Chondrocyte (in vitro differentiated cells): Measurements from ENCODE around the gene ST3GAL6. TPM values are rescaled to one million over a fixed set of nuclear protein-coding genes. Genes with fewer than 3 reads are reported as not detected.

Experiments
- DNase-seq: peaks from one replicate; pipeline ENCODE4 v3.0.0; 2021; ENCODE audit warnings: mixed read lengths, low spot score
- H3K27ac Mint-ChIP-seq: one replicate; pipeline ENCODE4 v1.8.0; 2021; ENCODE audit warnings: mild to moderate bottlenecking, moderate library complexity, mixed read lengths; ENCODE audit not compliant: unreplicated experiment
- H3K27me3 Mint-ChIP-seq: 2 replicates; pipeline ENCODE4 v1.8.0; 2021; ENCODE audit warnings: low read depth, mixed read lengths
- H3K36me3 Mint-ChIP-seq: 2 replicates; pipeline ENCODE4 v1.8.0; 2021; ENCODE audit warnings: low read depth, mixed read lengths
- H3K4me1 Mint-ChIP-seq: 2 replicates; pipeline ENCODE4 v1.8.0; 2021; ENCODE audit warnings: low read depth, mild to moderate bottlenecking, mixed read lengths
- H3K4me3 Mint-ChIP-seq: one replicate; pipeline ENCODE4 v1.8.0; 2021; ENCODE audit warnings: mild to moderate bottlenecking, moderate library complexity, mixed read lengths; ENCODE audit not compliant: unreplicated experiment
- H3K9me3 Mint-ChIP-seq: 2 replicates; pipeline ENCODE4 v1.8.0; 2021; ENCODE audit warnings: low read depth, mixed read lengths
- total RNA-seq: library from RNA; stranded (reverse); gene quantifications from 3 replicates; pipeline ENCODE4 v1.2.1, GENCODE V29; 2021
- TF ChIP-seq, protein P1 (sequence below): fragments of 200-600 bp; sonication (generic); IDR thresholded peaks from 2 replicates; pipeline ENCODE4 v1.5.0; 2021; ENCODE audit warnings: antibody characterized with exemption, mild to moderate bottlenecking, moderate library complexity

The ST3GAL6 gene
- total RNA-seq, 1 donor from 2014 or later = 0.32 TPM

DNA sequence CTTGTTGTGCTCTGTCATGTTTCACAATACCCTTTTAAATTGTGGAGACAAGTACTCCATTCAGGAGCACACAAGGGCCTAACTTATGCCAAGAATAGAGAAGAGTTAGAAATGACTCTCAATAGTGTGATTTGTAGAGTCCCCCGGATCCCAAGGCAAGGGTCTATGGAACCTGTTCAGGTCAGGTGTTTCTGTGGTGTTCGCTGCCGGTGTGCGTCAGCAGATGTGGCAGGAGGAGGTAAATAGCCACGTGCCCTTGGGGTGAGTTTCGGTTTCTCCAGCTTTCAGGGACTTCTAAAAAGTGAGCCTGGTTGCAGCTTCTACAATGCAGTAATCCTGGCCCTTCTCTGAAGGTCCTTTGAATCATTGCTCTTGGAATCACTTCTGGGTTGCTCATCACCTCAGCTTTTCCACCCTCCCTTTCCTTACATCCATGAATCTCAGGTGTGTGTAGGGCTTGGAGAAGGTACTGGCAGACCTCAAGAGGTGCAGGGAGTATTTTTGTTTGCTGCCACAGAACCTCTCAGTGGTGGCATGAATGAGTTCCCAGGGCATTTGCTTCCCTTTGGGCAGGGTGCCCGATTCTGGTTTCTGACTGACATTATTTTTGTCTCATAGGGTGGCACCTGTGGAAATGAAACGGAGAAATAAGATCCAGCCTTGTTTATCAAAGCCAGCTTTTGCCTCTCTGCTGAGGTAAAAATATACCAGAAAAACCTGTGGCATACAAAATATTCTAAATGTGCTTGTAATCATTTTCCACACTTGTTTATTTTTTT is 7.3 kb downstream of the ST3GAL6 start:
- DNase-seq = no peak
- no peaks in the 10 kb centered on the region for H3K9me3 Mint-ChIP-seq
- TF ChIP-seq, protein P1, sequence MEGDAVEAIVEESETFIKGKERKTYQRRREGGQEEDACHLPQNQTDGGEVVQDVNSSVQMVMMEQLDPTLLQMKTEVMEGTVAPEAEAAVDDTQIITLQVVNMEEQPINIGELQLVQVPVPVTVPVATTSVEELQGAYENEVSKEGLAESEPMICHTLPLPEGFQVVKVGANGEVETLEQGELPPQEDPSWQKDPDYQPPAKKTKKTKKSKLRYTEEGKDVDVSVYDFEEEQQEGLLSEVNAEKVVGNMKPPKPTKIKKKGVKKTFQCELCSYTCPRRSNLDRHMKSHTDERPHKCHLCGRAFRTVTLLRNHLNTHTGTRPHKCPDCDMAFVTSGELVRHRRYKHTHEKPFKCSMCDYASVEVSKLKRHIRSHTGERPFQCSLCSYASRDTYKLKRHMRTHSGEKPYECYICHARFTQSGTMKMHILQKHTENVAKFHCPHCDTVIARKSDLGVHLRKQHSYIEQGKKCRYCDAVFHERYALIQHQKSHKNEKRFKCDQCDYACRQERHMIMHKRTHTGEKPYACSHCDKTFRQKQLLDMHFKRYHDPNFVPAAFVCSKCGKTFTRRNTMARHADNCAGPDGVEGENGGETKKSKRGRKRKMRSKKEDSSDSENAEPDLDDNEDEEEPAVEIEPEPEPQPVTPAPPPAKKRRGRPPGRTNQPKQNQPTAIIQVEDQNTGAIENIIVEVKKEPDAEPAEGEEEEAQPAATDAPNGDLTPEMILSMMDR = no peak
- no peak overlapping the region for H3K27ac Mint-ChIP-seq
- no peaks in the 10 kb centered on the region for H3K4me1 Mint-ChIP-seq
- H3K27me3 Mint-ChIP-seq = no peaks in the 10 kb centered on the region
- no peaks in the 10 kb centered on the region for H3K36me3 Mint-ChIP-seq
- H3K4me3 Mint-ChIP-seq = no peak overlapping the region

DNA sequence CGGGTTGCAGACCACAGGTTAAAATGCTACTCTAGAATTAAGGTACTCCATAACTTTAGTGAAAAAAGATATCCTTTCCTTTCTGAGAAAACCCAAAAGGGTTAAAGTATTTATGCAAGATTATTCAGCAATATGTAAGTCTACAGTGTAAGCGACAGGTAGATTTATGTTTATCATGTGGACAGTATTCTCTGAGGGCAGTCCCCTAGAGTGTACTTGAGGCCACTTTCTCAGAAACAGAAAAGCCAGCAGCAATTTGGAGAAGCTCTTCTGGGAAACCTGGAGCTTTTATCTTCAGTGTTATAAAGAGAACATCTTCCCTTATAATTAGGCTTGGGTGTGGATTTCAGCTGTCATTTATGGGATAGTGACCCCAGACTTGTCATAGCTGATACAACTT is 8.9 kb downstream of the ST3GAL6 start:
- H3K36me3 Mint-ChIP-seq = peaks cover 2% of the 10 kb centered on the region
- no peak overlapping the region for H3K27ac Mint-ChIP-seq
- H3K4me3 Mint-ChIP-seq = no peak overlapping the region
- TF ChIP-seq, protein P1 = no peak
- no peaks in the 10 kb centered on the region for H3K27me3 Mint-ChIP-seq
- DNase-seq = no peak
- no peaks in the 10 kb centered on the region for H3K9me3 Mint-ChIP-seq
- no peaks in the 10 kb centered on the region for H3K4me1 Mint-ChIP-seq

DNA sequence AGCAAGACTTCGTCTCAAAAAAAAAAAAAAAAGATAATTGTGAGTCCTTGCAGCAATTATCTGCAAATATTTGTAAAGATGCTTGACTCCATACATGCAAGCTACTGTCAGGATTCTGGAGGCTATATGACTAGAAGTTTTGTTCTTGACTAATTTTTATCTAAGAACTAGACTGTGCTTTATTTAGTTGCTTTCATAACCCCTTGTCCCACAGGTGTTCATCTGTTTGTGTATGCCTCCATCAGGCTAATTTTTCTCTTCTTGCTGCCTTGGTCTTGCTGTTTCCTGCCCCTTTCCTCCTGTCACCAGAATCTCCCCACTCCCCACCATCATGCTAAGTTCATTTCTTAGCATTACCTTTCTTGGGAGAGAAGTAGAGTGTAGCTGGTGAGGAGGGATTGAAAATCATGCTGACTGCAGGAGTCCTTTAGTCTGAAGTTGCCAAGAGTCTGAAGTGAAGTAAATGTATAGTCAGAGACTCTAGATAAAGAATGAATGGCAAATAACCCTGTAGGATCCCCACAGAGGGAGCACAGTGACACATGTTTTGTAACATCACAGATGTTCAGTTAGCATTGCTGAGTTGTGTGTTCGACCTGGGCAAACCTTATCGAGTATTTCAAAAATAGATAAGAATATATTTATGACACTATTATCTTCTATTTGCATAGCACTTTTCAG is 12.5 kb downstream of the ST3GAL6 start:
- H3K27me3 Mint-ChIP-seq = no peaks in the 10 kb centered on the region
- H3K4me1 Mint-ChIP-seq = peaks cover 33% of the 10 kb centered on the region
- no peak overlapping the region for H3K4me3 Mint-ChIP-seq

DNA sequence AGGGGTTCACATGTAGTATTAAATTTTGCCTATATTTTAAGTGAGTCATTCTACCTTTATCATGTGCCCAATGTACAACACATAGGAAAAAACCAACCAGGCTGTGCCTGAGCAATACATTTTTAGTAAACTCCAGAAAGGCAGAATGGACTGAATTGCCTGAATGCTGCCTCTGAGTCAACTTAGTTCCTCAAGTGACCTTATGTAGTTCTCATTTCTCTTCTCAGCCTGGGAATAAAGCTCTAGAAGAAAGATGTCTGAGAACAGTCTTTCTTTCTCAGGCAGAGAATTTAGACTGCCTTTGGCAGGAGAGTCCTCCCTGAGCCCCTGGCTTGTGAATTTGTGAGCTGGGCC is 13.0 kb downstream of the ST3GAL6 start:
- Mint-ChIP-seq H3K36me3 (peaks cover 2% of the 10 kb centered on the region), H3K4me1 (peaks cover 33% of the 10 kb centered on the region), H3K4me3 (no peak overlapping the region), H3K27me3 (no peaks in the 10 kb centered on the region), H3K9me3 (no peaks in the 10 kb centered on the region), H3K27ac (no peak overlapping the region)
- TF ChIP-seq, protein P1 = no peak
- no peak for DNase-seq

More for the DNA sequence above, 12.5 kb downstream of the ST3GAL6 start:
- TF ChIP-seq, protein P1 = no peak
- Mint-ChIP-seq H3K36me3 (peaks cover 2% of the 10 kb centered on the region), H3K9me3 (no peaks in the 10 kb centered on the region), H3K27ac (no peak overlapping the region)
- no peak for DNase-seq

DNA sequence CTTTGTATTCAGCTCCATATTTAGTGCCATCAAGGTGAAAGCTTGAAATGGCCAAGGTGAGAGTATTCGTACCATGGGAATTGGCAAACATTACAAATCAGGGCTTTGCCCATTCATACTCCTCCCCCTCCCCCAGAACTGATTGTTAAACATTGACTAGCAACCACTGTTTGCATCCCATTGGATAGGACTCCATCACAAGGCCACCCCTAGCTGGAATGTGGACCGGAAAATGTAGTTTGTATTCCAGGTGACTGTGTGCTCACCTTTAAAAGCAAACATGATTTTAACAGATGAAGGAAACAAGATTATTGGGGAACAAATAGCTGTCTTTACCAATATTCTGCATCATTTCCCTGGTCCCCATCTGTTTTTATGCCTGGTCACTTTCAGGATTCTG is 14.1 kb downstream of the ST3GAL6 start:
- TF ChIP-seq, protein P1 = no peak
- no peaks in the 10 kb centered on the region for H3K27me3 Mint-ChIP-seq
- no peak overlapping the region for H3K4me3 Mint-ChIP-seq
- peaks cover 33% of the 10 kb centered on the region for H3K4me1 Mint-ChIP-seq
- peaks cover 2% of the 10 kb centered on the region for H3K36me3 Mint-ChIP-seq
- DNase-seq = no peak
- no peak overlapping the region for H3K27ac Mint-ChIP-seq
- no peaks in the 10 kb centered on the region for H3K9me3 Mint-ChIP-seq
